Activated CD8-positive, alpha-beta memory T cell treated with anti-CD3 and anti-CD28 coated beads for 4 hours (primary cell): ENCODE measurements around the gene SLITRK1.

Source experiments
- DNase-seq, 2 donors: peaks; one replicate each; pipeline ENCODE4 v3.0.0-alpha.2; 2020; ENCODE audit warnings: low read depth in 2 of 2

The SLITRK1 gene

GRCh38 chr13:83881917-83882605 is at the start of gene SLITRK1:
TSS of gene SLITRK1 (minus strand) at chr13:83882474. CDS start at chr13:83881507, 967 bp downstream.
- no peak for DNase-seq

- DNase-seq, result no peak
Observed at GRCh38 chr13:83929157-83929556, 46.9 kb upstream of the SLITRK1 start.

GRCh38 chr13:83919775-83920174 is 37.5 kb upstream of the SLITRK1 start:
- no peak for DNase-seq

GRCh38 chr13:83914368-83914767 is 32.1 kb upstream of the SLITRK1 start:
- DNase-seq, result no peak

- no peak for DNase-seq
Observed at GRCh38 chr13:83907196-83907989, 25.1 kb upstream of the SLITRK1 start.

GRCh38 chr13:83906240-83906820 is 24.1 kb upstream of the SLITRK1 start:
- no peak for DNase-seq

- DNase-seq, result no peak
Observed at GRCh38 chr13:83905641-83906040, 23.4 kb upstream of the SLITRK1 start.

- no peak for DNase-seq
Observed at GRCh38 chr13:83895994-83896580, 13.8 kb upstream of the SLITRK1 start.

GRCh38 chr13:83890358-83890757 is 8.1 kb upstream of the SLITRK1 start:
- DNase-seq, result no peak

- DNase-seq, result no peak
Observed at GRCh38 chr13:83884141-83884540, 1.9 kb upstream of the SLITRK1 start.

- DNase-seq, result no peak
Observed at GRCh38 chr13:83883061-83883523, 818 bp upstream of the SLITRK1 start.

- no peak for DNase-seq
Observed at GRCh38 chr13:83882606-83882959, 309 bp upstream of the SLITRK1 start.

- DNase-seq, result no peak
Observed at GRCh38 chr13:83881140-83881684, 1.1 kb downstream of the SLITRK1 start.

GRCh38 chr13:83880275-83881139 is 1.8 kb downstream of the SLITRK1 start:
- DNase-seq, result no peak

- no peak for DNase-seq
Observed at GRCh38 chr13:83879431-83880171, 2.7 kb downstream of the SLITRK1 start.

GRCh38 chr13:83878691-83879430 is 3.4 kb downstream of the SLITRK1 start:
- DNase-seq, result no peak

- DNase-seq, result no peak
Observed at GRCh38 chr13:83877651-83878355, 4.5 kb downstream of the SLITRK1 start.

- no peak for DNase-seq
Observed at GRCh38 chr13:83876546-83876945, 5.7 kb downstream of the SLITRK1 start.

GRCh38 chr13:83867708-83868107 is 14.6 kb downstream of the SLITRK1 start:
- no peak for DNase-seq
